SK-N-SH (cell line): ENCODE measurements around the gene DACH1. TPM values are rescaled to one million over a fixed set of nuclear protein-coding genes. Genes with fewer than 3 reads are reported as not detected.
A peak's percentile ranks its signal among the peaks of the same experiment; 100 is the strongest.

Source experiments
- CTCF ChIA-PET: fragments of 300-600, 350-600 bp; formaldehyde crosslinking; extraction: SDS; loops from one replicate; lab custom pipeline; 2021; lab: Yijun Ruan, JAX
- POLR2A ChIA-PET: fragments of 350-600 bp; sonication (Branson Sonifier 250); formaldehyde crosslinking; extraction: SDS; loops from one replicate; lab custom pipeline; 2020; ENCODE audit warnings: antibody characterized with exemption, inconsistent platforms; lab: Yijun Ruan, JAX
- DNase-seq: peaks from one replicate; pipeline ENCODE4 v3.0.0; 2012
- H2AFZ ChIP-seq: fragments of 200-600 bp; sonication (generic); 2 replicates; pipeline ENCODE4 v1.8.1; 2016; ENCODE audit warnings: antibody characterized with exemption, mild to moderate bottlenecking, low read depth
- H3F3A ChIP-seq: fragments of 200-600 bp; sonication (generic); replicated peaks from 2 replicates; pipeline ENCODE3; 2016; ENCODE audit warnings: antibody characterized with exemption, mild to moderate bottlenecking; ENCODE audit not compliant: insufficient read depth
- H3K27ac ChIP-seq, 2 experiments: fragments of 200-500 bp in 1 of 2; fragments of 200-600 bp in 1 of 2; sonication (Bioruptor generic) in 1 of 2; sonication (generic), shearing (Covaris generic) in 1 of 2; 2 replicates each; pipeline versions ENCODE4 v1.5.1 to v1.6.1; 2014 to 2016; ENCODE audit warnings: low read depth in 2 of 2, inconsistent platforms in 1 of 2, low read length in 1 of 2, mild to moderate bottlenecking in 1 of 2, mixed read lengths in 1 of 2
- H3K27me3 ChIP-seq: fragments of 200-600 bp; sonication (generic), shearing (Covaris generic); 2 replicates; pipeline ENCODE4 v1.6.1; 2016; ENCODE audit warnings: mixed run types; ENCODE audit not compliant: insufficient read depth
- H3K36me3 ChIP-seq, 2 experiments: fragments of 200-500 bp in 1 of 2; fragments of 200-600 bp in 1 of 2; sonication (Bioruptor generic) in 1 of 2; sonication (generic) in 1 of 2; replicated peaks in 1 of 2; 2 replicates each; pipeline versions ENCODE3 to v1.5.1; 2014 to 2016; ENCODE audit warnings: low read length in 1 of 2, mild to moderate bottlenecking in 1 of 2; ENCODE audit not compliant: insufficient read depth in 2 of 2, control insufficient read depth in 1 of 2
- H3K4me1 ChIP-seq, 2 experiments: fragments of 200-500 bp in 1 of 2; fragments of 200-600 bp in 1 of 2; sonication (Bioruptor generic) in 1 of 2; sonication (generic), shearing (Covaris generic) in 1 of 2; 2 replicates each; pipeline versions ENCODE4 v1.5.1 to v1.6.1; 2014 to 2016; ENCODE audit warnings: low read depth in 1 of 2, low read length in 1 of 2, mixed run types in 1 of 2; ENCODE audit not compliant: insufficient read depth in 2 of 2, control insufficient read depth in 1 of 2
- H3K4me2 ChIP-seq: fragments of 200-600 bp; sonication (generic), shearing (Covaris generic); 2 replicates; pipeline ENCODE4 v1.6.1; 2017; ENCODE audit warnings: mixed run types
- H3K4me3 ChIP-seq, 2 experiments: fragments of 200-500 bp in 1 of 2; fragments of 200-600 bp in 1 of 2; sonication (Bioruptor generic) in 1 of 2; sonication (generic), shearing (Covaris generic) in 1 of 2; 2 replicates each; pipeline versions ENCODE4 v1.5.1 to v1.8.1; 2014 to 2016; ENCODE audit warnings: low read depth in 2 of 2, inconsistent platforms in 1 of 2, low read length in 1 of 2, mild to moderate bottlenecking in 1 of 2, mixed read lengths in 1 of 2, moderate library complexity in 1 of 2
- H3K79me2 ChIP-seq: fragments of 200-600 bp; sonication (generic); 2 replicates; pipeline ENCODE4 v1.8.1; 2017; ENCODE audit warnings: mild to moderate bottlenecking; ENCODE audit not compliant: insufficient read depth
- H3K9ac ChIP-seq: fragments of 200-600 bp; sonication (generic); 2 replicates; pipeline ENCODE4 v1.6.1; 2017; ENCODE audit warnings: mixed run types
- H3K9me2 ChIP-seq: fragments of 200-600 bp; sonication (generic); 2 replicates; pipeline ENCODE4 v1.6.1; 2017; ENCODE audit warnings: mixed run types
- H3K9me3 ChIP-seq: fragments of 200-600 bp; sonication (generic); 2 replicates; pipeline ENCODE4 v1.6.1; 2017; ENCODE audit warnings: mixed run types, mild to moderate bottlenecking, moderate library complexity
- H4K20me1 ChIP-seq: fragments of 200-600 bp; sonication (generic); 2 replicates; pipeline ENCODE4 v1.6.1; 2017; ENCODE audit warnings: mild to moderate bottlenecking, mixed run types; ENCODE audit not compliant: insufficient read depth
- CHD2 ChIP-seq: fragments of 150-350 bp; IDR thresholded peaks from 2 replicates; pipeline ENCODE4 v1.6.1; 2018; ENCODE audit warnings: low read length; ENCODE audit not compliant: partially characterized antibody
- EP300 ChIP-seq, 2 experiments: IDR thresholded peaks; 2 replicates each; pipeline versions ENCODE4 v1.4.0 to v1.6.1; 2012; ENCODE audit warnings: borderline replicate concordance in 1 of 2, low read depth in 1 of 2, low read length in 1 of 2
- EZH2phosphoT487 ChIP-seq: fragments of 200-600 bp; sonication (generic); IDR thresholded peaks from 2 replicates; pipeline ENCODE4 v1.6.1; 2017; ENCODE audit warnings: low read depth, mixed run types, mild to moderate bottlenecking, antibody characterized with exemption, moderate library complexity, borderline replicate concordance
- FOSL2 ChIP-seq: IDR thresholded peaks from 2 replicates; pipeline ENCODE4 v1.4.0; 2012; ENCODE audit warnings: low read depth, mild to moderate bottlenecking, moderate library complexity, borderline replicate concordance
- GATA2 ChIP-seq: sonication (generic); formaldehyde crosslinking; IDR thresholded peaks from 2 replicates; pipeline ENCODE4 v1.5.0; 2020; ENCODE audit warnings: mild to moderate bottlenecking, missing genetic modification reagents
- IRF3 ChIP-seq: fragments of 150-350 bp; IDR thresholded peaks from 2 replicates; pipeline ENCODE4 v1.6.1; 2016; ENCODE audit warnings: mild to moderate bottlenecking, low read depth, low read length
- MXI1 ChIP-seq: IDR thresholded peaks from 2 replicates; pipeline ENCODE4 v1.6.1; 2012; ENCODE audit warnings: mild to moderate bottlenecking, low read depth, low read length, improper control_type of control experiment
- POLR2AphosphoS5 ChIP-seq: IDR thresholded peaks from 2 replicates; pipeline ENCODE4 v1.6.1; 2012; ENCODE audit warnings: low read depth, low read length
- RAD21 ChIP-seq: IDR thresholded peaks from 2 replicates; pipeline ENCODE4 v1.6.1; 2012; ENCODE audit warnings: mild to moderate bottlenecking, low read length
- REST ChIP-seq: IDR thresholded peaks from 2 replicates; pipeline ENCODE4 v1.6.1; 2012; ENCODE audit warnings: mild to moderate bottlenecking, low read depth, low read length, moderate library complexity
- SMC3 ChIP-seq: IDR thresholded peaks from 2 replicates; pipeline ENCODE4 v1.6.1; 2012; ENCODE audit warnings: low read depth, low read length, improper control_type of control experiment
- TAF1 ChIP-seq: IDR thresholded peaks from 2 replicates; pipeline ENCODE4 v1.6.1; 2012; ENCODE audit warnings: low read depth, mild to moderate bottlenecking, low read length, moderate library complexity, borderline replicate concordance
- TCF12 ChIP-seq: IDR thresholded peaks from 2 replicates; pipeline ENCODE4 v1.4.0; 2012
- WGBS: methylation state at CpG from one replicate; pipeline ENCODE4 v1.1.6; 2017; ENCODE audit warnings: low lambda C conversion rate; 5-methylcytosine and 5-hydroxymethylcytosine counted together
- polyA plus RNA-seq, 3 experiments: library from polyadenylated mRNA; depleted of rRNA; stranded (reverse); fragments of >200 nt; gene quantifications; 2 replicates each; pipeline ENCODE4 v1.2.3, GENCODE V29; 2012
- TF ChIP-seq, protein P1 (sequence below): IDR thresholded peaks from 2 replicates; pipeline ENCODE4 v1.4.0; 2012; ENCODE audit warnings: low read depth
- TF ChIP-seq, protein P2 (sequence below): IDR thresholded peaks from 2 replicates; pipeline ENCODE4 v1.4.0; 2012; ENCODE audit warnings: low read depth, borderline replicate concordance

Gene DACH1
- polyA plus RNA-seq, 1 of the 3 experiments (the other 2 are of a cell fraction), result 0.21 TPM

DNA sequence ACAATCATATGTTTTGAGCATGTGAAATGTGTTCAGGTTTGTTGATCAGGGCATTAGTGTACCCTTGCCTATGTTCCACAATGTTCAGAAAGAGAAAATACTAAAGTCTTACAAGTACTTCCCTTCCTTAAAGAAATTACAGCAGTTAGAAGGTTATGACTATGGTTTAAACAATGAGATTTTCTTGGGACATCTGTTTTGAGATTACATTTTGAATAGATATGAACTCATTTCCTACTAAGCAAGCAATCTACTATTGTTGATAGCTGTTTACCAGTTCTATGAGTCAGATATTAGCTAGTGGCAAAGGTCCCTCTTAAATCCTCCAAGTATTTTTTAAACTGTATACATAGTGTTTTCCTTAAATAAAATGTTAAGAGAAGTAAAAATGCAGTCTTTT, 241.3 kb downstream of the DACH1 start:
- Histone ChIP-seq H3K79me2 (no peaks in the 10 kb centered on the region), H3K27me3 (no peaks in the 10 kb centered on the region), H3K9me3 (no peaks in the 10 kb centered on the region), H3K9ac (no peak overlapping the region), H3K4me2 (0 out of 2 replicates have a peak overlapping the region, but pooled peaks have one; percentile 37), H3K4me3 (no peak overlapping the region), H2AFZ (peak overlapping the region; percentile 49; the same call in 1 of the 2 replicates), H3K4me1 (peaks cover 19 to 31% of the 10 kb centered on the region in 2 experiments; a peak in 3 of 4 replicates), H3F3A (peaks cover 9% of the 10 kb centered on the region), H3K9me2 (no peaks in the 10 kb centered on the region; the same call in 1 of the 2 replicates), H3K27ac (peak overlapping the region; percentile 18 to 83; a peak in 3 of 4 replicates), H4K20me1 (no peaks in the 10 kb centered on the region), H3K36me3 (no peaks in the 10 kb centered on the region)
- no peak for TF ChIP-seq POLR2AphosphoS5
- TF ChIP-seq CHD2, result no peak
- TF ChIP-seq, protein P1, sequence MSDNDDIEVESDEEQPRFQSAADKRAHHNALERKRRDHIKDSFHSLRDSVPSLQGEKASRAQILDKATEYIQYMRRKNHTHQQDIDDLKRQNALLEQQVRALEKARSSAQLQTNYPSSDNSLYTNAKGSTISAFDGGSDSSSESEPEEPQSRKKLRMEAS, result no peak
- no peak for TF ChIP-seq SMC3
- no peak for TF ChIP-seq REST
- no peak for TF ChIP-seq GATA2 (CRISPR knock-in tag)
- TF ChIP-seq FOSL2, result no peak
- TF ChIP-seq TCF12, result peak; percentile 22; the same call in 1 of the 2 replicates
- TF ChIP-seq RAD21, result no peak
- ChIA-PET CTCF (no interaction called here), POLR2A (no interaction called here)
- DNase-seq, result no peak

GRCh38 chr13:71624653-71625600, 242.1 kb downstream of the DACH1 start:
- no peak for DNase-seq
- TF ChIP-seq EP300 (IDR thresholded peaks at IDR 0.05; ENCODE audit: borderline replicate concordance in 1 of 2, low read depth in 1 of 2, low read length in 1 of 2), result peak in 1 of 2 experiments; percentile 89; a peak in 2 of 4 replicates
- TF ChIP-seq, protein P2, sequence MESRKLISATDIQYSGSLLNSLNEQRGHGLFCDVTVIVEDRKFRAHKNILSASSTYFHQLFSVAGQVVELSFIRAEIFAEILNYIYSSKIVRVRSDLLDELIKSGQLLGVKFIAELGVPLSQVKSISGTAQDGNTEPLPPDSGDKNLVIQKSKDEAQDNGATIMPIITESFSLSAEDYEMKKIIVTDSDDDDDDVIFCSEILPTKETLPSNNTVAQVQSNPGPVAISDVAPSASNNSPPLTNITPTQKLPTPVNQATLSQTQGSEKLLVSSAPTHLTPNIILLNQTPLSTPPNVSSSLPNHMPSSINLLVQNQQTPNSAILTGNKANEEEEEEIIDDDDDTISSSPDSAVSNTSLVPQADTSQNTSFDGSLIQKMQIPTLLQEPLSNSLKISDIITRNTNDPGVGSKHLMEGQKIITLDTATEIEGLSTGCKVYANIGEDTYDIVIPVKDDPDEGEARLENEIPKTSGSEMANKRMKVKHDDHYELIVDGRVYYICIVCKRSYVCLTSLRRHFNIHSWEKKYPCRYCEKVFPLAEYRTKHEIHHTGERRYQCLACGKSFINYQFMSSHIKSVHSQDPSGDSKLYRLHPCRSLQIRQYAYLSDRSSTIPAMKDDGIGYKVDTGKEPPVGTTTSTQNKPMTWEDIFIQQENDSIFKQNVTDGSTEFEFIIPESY, result no peak
- TF ChIP-seq IRF3, result no peak
- TF ChIP-seq SMC3, result no peak; the same call in 1 of the 2 replicates
- peak; percentile 13; the same call in 1 of the 2 replicates for TF ChIP-seq MXI1
- TF ChIP-seq GATA2 (CRISPR knock-in tag), result peak; percentile 87
- TF ChIP-seq TAF1, result no peak
- no peak for TF ChIP-seq EZH2phosphoT487

More at GRCh38 chr13:71624653-71625600, 242.1 kb downstream of the DACH1 start:
- Histone ChIP-seq H3K27me3 (no peaks in the 10 kb centered on the region), H3K4me1 (peaks cover 19 to 36% of the 10 kb centered on the region in 2 experiments; a peak in 3 of 4 replicates), H3K9ac (no peak overlapping the region), H3K27ac (peak overlapping the region; percentile 18 to 83; a peak in 3 of 4 replicates), H3K9me2 (no peaks in the 10 kb centered on the region; the same call in 1 of the 2 replicates), H4K20me1 (no peaks in the 10 kb centered on the region), H3K79me2 (no peaks in the 10 kb centered on the region), H2AFZ (peak overlapping the region; percentile 49; the same call in 1 of the 2 replicates), H3K36me3 (no peaks in the 10 kb centered on the region), H3K9me3 (no peaks in the 10 kb centered on the region), H3K4me3 (no peak overlapping the region), H3K4me2 (0 out of 2 replicates have a peak overlapping the region, but pooled peaks have one; percentile 37), H3F3A (peaks cover 9% of the 10 kb centered on the region)
- WGBS, result 58% methylated on average over 5 of the region's 5 CpGs
- ChIA-PET CTCF (interaction anchor here (1.3 kb wide), 1 partner anchor 175 kb away, joined by 5 read pairs; no protein-coding TSS in a partner anchor), POLR2A (no interaction called here)
